Fibroblast of the aortic adventitia (primary cell): ENCODE results near the gene NAA38. TPM values are rescaled to one million over a fixed set of nuclear protein-coding genes. Genes with fewer than 3 reads are reported as not detected.
"Not testable (repeated sequence)": the region's sequence is repeated elsewhere in the genome, so short reads cannot be mapped to it uniquely, and the experiment has no call there.

Source experiments
- DNase-seq: peaks from one replicate; pipeline ENCODE4 v3.0.0-alpha.2; 2010; ENCODE audit warnings: low read depth
- H3K4me3 ChIP-seq: 2 replicates; pipeline ENCODE4 v1.5.1; 2011; ENCODE audit warnings: low read depth, mild to moderate bottlenecking, control low read depth, low read length, moderate library complexity
- total RNA-seq: library from RNA; depleted of rRNA; stranded (reverse); fragments of >200 nt; gene quantifications from 2 replicates; pipeline ENCODE4 v1.2.3, GENCODE V29; 2012; ENCODE audit warnings: low replicate concordance
- TF ChIP-seq, protein P1 (sequence below): IDR thresholded peaks from 2 replicates; pipeline ENCODE4 v1.5.1; 2011; ENCODE audit warnings: mild to moderate bottlenecking, low read length, control low read depth, inconsistent platforms; ENCODE audit not compliant: insufficient read depth

The NAA38 gene
- total RNA-seq, 1 donor, result 39.1 TPM

DNA sequence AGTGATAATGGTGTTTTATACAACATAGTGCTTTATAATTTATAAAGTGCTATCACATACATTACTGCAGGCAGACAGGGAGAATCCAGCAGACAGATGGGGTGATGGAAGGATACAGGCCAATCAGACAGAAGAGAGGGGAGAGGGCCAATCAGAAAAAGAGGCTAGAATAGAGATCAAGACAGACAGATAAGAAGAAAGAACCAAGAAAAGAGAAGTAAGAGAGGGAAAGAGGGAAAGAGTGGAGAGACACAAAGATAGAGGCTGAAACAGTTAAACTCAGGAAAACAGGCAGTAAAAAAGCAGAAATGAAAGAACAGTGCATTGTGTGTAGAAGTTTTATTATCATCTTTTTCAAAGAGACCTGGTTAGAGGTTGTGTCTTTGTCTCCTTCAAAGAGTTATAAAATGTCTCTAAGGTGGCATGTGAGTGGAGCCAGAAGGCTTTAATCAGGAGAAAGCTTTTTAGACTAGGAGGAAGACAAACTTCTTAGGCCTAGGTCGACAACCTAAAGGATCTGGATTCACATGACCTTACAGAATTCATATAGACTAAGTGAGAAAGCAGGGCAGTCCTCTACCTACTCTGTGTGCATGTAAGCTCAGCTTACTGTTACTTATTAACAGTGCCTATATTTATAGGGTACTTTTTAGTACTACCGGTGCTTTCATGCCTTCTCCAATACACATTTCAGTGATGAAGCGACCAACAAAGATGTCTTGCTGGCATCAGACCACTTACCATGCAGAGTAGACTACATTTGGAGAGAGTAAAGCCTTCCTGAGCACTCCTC is 22.9 kb upstream of the NAA38 start:
- TF ChIP-seq, protein P1, sequence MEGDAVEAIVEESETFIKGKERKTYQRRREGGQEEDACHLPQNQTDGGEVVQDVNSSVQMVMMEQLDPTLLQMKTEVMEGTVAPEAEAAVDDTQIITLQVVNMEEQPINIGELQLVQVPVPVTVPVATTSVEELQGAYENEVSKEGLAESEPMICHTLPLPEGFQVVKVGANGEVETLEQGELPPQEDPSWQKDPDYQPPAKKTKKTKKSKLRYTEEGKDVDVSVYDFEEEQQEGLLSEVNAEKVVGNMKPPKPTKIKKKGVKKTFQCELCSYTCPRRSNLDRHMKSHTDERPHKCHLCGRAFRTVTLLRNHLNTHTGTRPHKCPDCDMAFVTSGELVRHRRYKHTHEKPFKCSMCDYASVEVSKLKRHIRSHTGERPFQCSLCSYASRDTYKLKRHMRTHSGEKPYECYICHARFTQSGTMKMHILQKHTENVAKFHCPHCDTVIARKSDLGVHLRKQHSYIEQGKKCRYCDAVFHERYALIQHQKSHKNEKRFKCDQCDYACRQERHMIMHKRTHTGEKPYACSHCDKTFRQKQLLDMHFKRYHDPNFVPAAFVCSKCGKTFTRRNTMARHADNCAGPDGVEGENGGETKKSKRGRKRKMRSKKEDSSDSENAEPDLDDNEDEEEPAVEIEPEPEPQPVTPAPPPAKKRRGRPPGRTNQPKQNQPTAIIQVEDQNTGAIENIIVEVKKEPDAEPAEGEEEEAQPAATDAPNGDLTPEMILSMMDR, result no peak
- H3K4me3 ChIP-seq, result no peak overlapping the region
- no peak for DNase-seq

DNA sequence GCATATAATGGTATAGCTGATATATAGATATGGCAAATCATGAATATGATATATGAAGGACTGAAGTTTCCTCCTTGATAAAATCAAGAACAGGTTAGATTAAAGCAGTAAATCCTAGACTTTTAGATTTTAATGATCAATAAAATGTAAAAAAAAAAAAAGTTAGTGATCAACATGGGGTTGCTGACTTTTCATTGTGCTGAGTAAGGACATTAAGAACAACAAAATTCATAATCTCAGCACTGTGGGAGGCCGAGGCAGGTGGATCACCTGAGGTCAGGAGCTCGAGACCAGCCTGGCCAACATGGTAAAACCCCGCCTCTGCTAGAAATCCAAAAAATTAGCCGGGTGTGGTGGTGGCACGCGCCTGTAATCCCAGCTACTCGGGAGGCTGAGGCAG is 20.9 kb upstream of the NAA38 start:
- DNase-seq, result no peak
- no peak overlapping the region for H3K4me3 ChIP-seq
- TF ChIP-seq, protein P1, result no peak

GRCh38 chr17:7875804-7876370 is 18.5 kb upstream of the NAA38 start:
- no peak for DNase-seq
- TF ChIP-seq, protein P1, result no peak
- no peak overlapping the region for H3K4me3 ChIP-seq

DNA sequence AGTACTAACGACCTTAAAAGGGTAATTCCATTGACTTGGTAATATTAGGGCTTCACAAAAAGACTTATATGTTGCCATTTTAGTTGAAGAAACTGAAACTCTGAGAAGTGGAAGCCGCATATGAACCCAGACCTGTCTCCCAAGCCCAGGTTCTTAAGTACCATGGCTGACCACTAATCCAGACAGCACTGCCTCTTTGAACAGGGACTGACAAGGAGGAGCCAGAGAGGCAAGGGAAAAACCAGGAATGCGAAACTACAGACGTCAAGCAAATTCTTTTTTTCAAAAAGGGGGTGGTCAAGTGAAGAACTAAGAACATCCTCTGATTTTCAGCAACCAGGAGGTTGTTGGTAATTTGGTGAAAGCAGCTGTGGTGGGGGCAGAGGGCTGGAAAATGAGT is 15.7 kb upstream of the NAA38 start:
- TF ChIP-seq, protein P1, result no peak
- H3K4me3 ChIP-seq, result no peak overlapping the region
- DNase-seq, result no peak

DNA sequence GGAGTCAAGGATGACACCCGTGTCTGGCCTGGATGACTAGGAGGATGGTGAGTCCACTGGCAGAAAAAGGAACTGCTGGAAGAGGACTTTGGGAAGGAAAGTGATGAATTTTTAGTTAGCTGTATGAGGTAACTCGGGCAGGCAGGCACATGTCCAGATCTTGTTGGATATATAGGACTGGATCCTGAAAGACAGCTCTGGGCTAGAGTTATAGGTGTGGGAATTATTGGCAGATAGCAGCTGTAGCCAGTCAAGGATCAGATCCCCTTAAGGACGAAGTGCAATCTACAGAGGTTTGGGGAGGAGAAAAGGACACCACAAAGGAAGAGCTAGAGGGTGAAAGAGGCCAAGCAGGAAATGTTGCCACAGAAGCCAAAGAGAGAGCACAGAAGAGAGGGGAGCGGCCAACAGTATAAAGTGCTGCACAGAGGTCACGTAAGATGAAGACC is 10.5 kb upstream of the NAA38 start:
- TF ChIP-seq, protein P1, result no peak
- no peak overlapping the region for H3K4me3 ChIP-seq
- DNase-seq, result no peak

DNA sequence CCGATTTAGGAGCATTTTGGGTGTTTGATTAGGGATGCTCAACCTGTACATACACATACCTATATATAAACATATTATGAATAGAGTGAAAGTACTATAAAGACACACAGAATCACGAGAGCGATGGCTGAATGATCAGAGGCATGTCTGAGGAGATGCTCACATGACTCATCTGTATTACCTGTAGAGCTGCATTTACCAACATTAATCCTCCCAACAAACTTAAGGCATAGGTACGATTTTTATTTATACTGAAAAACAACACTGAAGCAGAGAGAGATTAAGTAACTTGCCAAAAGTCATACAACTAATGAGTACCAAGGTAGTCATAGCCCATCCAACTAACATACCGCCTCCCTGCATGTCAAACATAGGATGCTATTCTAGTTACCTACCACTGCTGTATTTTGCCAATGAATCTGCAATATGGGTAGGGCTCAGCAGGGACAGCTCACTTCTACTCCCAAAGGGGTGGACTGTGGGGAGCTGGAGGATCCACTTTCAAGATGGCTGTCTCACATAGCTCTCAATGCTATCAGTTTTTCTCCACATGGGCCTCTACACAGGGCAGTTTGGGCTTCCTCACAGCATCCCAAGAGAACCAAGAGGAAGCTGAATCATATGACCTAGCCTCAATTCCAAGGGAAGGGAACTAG is 7.8 kb upstream of the NAA38 start:
- TF ChIP-seq, protein P1, result no peak
- DNase-seq, result no peak
- H3K4me3 ChIP-seq, result no peak overlapping the region

- H3K4me3 ChIP-seq, DNase-seq: not testable (repeated sequence)
These were observed 7.0 kb upstream of the NAA38 start for GRCh38 chr17:7864384-7864783.
